GM19395 (cell line): ENCODE data around the gene ZNF740.
"Not testable (repeated sequence)": the region's sequence is repeated elsewhere in the genome, so short reads cannot be mapped to it uniquely, and the experiment has no call there.

Experiments
- ATAC-seq: cut with Tn5 transposase; IDR thresholded peaks from one replicate; pipeline ENCODE4 v1.9.1; 2021; ENCODE audit warnings: mild to moderate bottlenecking, moderate library complexity; ENCODE audit not compliant: unreplicated experiment

Gene ZNF740

GRCh38 chr12:53193985-53194716 lies 13.6 kb downstream of the ZNF740 start:
- ATAC-seq = no peak

DNA sequence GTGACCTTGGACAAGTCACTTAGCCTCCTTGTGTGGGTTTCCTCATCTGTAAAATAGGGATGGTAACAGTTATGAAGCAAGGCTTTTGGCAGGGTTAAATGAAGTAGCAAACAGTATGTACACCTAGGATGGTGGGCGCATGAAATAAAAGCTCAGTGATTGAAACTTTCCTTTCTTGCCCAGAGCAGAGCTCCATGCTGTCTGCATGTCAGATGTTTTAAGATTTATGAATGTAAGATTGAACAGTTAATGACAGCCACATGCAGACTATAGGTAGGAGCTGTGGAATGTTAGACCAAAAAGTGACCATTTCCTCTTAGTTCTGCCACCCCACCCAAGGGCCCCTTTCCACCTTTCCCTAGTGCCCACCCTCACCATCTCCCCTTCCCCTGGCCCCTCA lies 14.5 kb downstream of the ZNF740 start:
- no peak for ATAC-seq

DNA sequence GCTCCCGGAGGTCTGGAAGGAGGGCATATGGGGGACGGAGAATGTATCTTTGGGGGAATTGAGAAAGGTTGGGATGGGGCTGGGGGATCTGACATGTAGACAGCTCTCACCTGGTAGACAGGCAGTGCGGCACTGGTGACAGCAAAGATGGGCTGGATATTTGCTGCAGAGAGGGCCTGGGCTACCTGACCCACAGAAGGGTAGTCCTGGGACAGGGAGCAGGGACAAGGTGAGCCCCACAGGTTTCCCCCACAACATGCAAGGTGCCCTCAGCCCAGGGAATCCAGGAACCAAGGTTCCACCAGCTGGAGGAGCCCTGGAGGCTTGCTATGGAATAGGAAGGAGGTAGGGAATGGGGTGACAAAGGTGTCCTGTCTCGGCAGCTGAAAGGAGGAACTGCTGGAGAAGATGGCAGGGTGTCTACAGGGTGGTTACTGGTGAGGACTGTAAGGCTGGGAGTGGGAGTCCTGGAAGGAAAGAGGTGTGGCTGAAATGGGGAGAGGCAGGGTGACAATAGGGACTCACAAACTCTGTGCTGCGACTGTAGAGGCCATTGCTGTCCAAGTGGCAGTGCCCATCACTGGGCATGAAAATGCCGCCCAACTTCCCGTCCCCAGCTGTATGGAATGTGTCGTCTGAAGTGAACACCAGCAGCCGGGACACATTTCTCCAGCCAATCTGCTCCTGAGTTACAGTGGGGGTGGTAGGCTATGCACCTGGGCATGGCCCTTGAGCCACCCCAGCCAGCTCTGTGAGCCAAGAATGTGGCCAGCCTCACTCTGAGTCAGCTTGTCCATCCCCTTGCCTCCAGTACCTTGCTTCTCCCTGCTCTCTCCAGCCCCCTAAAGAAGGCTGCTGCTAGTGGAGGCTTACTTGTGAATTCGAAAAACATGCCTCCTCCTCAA lies 15.2 kb downstream of the ZNF740 start:
- no peak for ATAC-seq

DNA sequence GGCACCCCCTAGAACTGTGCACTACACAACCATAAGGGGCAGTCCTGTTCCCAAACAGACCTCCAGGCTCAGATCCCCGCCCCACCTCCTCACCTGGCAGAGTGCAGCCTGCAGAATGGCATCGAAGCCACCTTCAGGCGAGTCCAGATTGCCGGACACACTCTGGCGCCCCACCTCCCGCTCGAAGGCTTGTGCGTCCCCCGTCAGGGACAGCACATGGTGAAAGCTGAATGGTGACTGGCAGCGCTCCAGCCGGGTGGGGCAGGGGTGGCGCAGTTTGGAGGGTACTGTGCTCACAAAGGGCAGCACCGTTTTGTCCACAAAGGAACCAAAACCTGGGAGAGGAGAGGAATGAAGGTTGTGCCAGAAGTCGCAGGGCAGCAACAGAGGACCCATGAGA lies 16.0 kb downstream of the ZNF740 start:
- ATAC-seq = no peak

DNA sequence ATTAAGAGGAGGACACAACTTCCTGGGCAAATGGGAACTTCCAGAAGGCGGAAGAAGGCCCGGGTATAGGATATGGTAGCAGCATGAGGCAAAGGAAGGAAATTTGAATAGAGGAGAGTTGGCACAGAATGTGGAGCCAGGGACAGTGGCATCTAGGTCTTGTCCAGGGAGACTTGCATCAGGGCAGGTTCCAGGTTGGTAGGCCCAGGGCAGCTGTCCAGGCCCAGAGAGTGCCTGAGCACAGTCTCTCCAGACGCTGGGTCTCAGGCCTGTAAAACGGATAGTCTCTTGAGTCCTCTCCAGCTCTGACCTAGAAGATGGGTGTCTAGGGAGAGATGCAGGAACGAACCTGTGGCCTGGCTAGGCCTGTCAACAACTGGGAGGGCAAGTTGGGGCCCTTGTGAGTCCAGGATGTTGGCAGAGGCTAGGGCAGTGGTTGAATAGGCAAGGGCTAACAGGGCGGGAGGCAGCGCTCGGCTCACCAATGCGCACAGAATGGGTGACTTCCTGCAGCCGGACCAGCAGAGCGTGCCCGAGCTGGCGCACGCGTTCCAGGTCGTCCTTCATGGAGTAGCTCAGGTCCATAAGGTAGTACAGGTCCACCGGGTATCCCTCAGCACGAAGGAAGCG lies 16.6 kb downstream of the ZNF740 start:
- no peak for ATAC-seq

DNA sequence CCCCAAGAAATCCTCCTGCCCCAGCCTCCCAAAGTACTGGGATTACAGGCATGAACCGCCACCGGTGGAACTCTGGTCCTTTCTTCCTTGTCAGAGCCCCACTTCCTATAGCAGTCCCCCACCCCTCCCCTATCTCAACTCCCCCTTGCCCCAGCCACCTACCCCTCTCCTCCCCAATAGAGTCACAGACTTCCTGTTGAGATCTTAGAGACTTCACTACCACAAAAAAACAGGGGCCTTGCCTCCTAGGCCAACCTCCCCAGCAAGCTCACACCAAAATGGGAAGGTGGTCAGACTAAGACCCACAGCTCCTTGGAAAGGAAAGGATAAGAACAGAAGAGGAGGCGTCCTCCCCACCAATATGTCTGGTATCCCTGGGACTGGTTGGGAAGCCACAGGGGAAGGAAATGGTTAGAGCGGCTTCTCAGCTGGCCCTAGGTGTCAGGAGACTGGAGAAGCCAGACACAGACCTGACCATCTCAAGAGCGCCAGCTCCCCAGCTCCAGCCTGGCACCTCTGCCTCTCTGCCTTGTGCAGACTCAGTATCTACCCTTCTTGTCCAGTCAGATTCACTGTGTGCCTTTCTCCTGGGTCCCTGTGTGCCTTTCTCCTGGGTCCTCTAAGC lies 18.1 kb downstream of the ZNF740 start:
- no peak for ATAC-seq

DNA sequence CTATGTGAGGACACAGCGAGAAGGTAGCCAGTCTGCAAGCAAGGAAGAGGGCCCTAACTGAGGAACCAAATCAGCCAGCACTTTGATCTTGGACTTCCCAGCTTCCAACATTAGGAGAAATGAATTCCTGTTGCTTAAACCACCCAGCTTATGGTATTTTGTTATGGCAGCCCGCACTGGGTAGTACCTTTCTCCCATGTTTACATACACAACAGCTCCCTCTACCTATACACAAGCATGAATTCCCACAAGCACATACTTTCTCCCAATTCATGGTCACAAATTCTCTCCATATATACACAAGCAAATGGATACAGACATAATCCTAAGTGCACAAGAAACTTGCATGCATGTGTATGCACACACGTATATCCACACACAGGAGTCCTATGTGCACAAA lies 19.2 kb downstream of the ZNF740 start:
- no peak for ATAC-seq

DNA sequence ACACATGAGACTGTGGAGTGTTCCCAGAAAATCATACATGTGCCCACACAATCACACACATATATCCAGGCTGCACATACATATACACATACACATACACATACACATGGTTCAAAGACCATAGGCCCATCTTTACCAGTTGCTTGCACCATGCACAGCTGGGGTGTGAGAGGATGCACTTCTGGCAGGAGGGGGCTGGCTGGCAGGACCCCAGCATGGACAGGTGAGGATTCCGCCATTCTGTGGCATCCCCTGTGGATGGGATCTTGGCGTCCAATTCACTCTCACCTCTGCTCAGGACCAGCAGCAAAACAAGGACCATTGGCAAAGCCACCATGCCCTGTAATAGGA lies 19.6 kb downstream of the ZNF740 start:
- ATAC-seq = peak; percentile 24

- peak; percentile 66 for ATAC-seq
These were observed 20.1 kb downstream of the ZNF740 start for GRCh38 chr12:53200458-53201176.

DNA sequence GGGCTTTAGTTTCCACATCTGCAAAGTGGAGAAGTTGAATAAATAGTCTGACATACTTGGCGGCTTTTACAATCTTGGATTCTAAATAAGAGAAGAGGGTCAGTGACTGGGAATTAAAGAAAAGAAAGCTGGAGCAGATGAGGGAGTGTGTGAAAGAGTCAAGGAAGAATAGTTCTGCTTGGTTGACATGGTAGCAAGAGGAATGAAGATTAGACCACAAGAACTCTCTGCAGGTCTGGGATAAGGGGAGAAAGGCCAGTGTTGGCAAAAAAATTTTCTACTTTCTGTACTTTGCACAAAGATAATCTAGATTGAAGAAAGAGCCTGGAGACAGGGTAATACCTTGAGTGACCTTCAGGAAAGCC lies 20.6 kb downstream of the ZNF740 start:
- no peak for ATAC-seq

DNA sequence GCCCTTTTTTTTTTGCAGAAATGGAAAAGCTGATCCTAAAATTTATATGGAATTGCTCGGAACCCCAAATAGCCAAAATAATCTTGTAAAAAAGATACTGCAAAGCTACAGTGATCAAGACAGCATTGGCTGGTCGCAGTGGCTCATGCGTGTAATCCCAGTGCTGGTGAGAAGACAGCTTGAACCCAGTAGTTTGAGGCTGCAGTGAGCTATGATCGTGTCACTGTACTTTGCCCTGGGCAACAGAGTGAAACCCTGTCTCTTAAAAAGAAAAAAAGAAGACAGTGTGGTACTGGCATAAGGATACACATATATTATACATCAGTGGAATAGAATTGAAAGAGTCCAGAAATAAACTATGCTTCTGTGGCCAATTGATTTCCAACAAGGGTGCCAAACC lies 21.1 kb downstream of the ZNF740 start:
- no peak for ATAC-seq

DNA sequence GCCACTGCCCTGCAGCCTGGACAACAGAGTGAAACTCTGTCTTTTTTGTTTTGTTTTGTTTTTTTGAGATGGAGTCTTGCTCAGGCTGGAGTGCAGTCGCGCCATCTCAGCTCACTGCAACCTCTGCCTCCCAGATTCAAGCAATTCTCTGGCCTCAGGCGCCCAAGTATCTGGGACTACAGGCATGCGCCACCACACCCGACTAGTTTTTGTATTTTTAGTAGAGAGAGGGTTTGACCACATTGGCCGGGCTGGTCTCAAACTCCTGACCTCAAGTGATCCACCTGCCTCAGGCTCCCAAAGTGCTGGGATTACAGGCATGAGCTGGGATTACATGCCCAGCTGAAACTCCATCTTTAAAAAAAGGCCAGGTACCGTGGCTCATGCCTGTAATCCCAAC lies 21.8 kb downstream of the ZNF740 start:
- ATAC-seq = not testable (repeated sequence)

DNA sequence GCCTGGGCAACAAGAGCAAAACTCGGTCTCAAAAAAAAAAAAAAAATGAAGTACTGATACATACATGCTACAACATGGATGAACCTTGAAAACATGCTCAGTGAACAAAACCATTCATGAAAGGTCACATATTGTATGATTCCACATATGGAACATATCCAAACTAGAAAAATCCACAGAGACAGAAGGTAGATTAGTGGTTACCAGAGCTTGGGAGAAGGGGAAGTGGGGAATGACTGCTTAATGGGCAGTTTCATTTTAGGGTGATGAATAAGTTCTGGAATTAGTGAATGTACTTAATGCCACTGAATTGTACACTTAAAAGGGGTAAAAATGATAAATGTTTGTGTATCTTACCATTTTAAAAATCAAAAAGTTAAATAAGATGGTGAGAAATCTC lies 23.8 kb downstream of the ZNF740 start:
- no peak for ATAC-seq

GRCh38 chr12:53205747-53206419 lies 25.4 kb downstream of the ZNF740 start:
- ATAC-seq = peak; percentile 69

- peak; percentile 46 for ATAC-seq
These were observed 26.5 kb downstream of the ZNF740 start, which contains the start of gene ITGB7 for GRCh38 chr12:53207042-53207441. ITGB7 (minus strand) TSS chr12:53207251; CDS start chr12:53200443, 6,808 bp downstream.

DNA sequence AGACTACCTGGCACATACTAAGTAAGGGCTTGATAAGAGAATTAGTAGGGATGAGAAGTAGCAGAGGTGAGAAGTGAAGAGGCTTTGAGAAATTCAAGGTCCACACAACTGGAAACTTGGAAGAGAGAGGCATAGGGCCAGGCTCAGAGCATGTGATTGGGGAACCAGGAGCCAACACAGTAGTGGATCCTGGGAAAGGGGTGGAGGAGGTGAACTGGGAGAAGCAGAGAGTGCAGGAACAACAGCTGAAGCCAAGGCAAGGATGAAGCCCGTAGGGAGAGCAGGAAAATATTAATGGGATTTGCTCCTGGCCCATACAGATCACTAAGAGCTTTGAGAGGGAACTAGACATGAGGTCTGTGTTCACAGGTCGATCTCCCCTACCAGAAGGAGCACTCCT lies 27.9 kb downstream of the ZNF740 start:
- no peak for ATAC-seq

DNA sequence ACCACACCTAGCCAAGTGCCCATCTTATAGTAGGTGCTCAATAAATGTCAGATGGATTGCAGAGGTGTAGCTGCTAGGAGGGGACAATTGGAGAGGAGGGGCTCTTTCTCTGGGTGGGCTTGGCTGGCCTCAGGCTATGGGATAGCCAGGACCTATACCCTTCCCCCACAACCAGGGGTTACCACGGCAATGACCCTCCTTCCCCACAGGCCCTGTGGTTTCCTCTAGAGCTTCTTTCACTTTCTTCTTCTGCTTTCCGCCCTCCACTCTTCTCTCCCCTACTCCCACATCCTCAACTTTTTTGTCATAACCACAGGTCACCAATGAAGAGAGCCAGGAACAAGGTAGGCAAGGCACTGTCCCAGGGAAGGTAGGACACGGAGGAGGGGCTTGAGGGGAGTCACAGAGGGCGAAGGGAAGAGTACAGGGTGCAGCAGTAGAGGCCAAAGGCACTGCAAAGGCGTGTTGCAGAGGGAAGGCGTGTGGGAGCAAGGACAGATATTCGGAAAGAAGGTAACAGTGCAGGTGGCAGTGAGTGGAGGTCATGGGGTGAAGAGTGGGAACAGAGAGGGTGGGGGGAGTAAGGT lies 28.4 kb downstream of the ZNF740 start:
- no peak for ATAC-seq

- no peak for ATAC-seq
These were observed 30.3 kb downstream of the ZNF740 start for GRCh38 chr12:53210843-53211242.

GRCh38 chr12:53211476-53212381 lies 31.2 kb downstream of the ZNF740 start:
- ATAC-seq = no peak
